HUES48 (cell line): ENCODE measurements around the gene CHRNA9.

ENCODE experiments used
- H3K27ac ChIP-seq: one replicate; pipeline ENCODE4 v1.7.0; 2013; ENCODE audit warnings: low read depth, low read length, inconsistent platforms
- H3K27me3 ChIP-seq: 2 replicates; pipeline ENCODE4 v1.6.1; 2013; ENCODE audit warnings: mild to moderate bottlenecking, low read length; ENCODE audit not compliant: control insufficient read depth, insufficient read depth
- H3K36me3 ChIP-seq: 2 replicates; pipeline ENCODE4 v1.6.1; 2013; ENCODE audit warnings: low read length; ENCODE audit not compliant: control insufficient read depth, insufficient read depth
- H3K4me1 ChIP-seq: 2 replicates; pipeline ENCODE4 v1.6.1; 2013; ENCODE audit warnings: mild to moderate bottlenecking, low read length; ENCODE audit not compliant: control insufficient read depth, insufficient read depth
- H3K4me3 ChIP-seq: 2 replicates; pipeline ENCODE4 v1.5.1; 2013; ENCODE audit warnings: mild to moderate bottlenecking, low read depth, low read length
- H3K9ac ChIP-seq: 2 replicates; pipeline ENCODE4 v1.6.1; 2013; ENCODE audit warnings: mild to moderate bottlenecking, low read depth, low read length, moderate library complexity
- H3K9me3 ChIP-seq: 2 replicates; pipeline ENCODE4 v1.6.1; 2013; ENCODE audit warnings: low read length; ENCODE audit not compliant: control insufficient read depth, insufficient read depth

The CHRNA9 gene

GRCh38 chr4:40327340-40327739, 7.8 kb upstream of the CHRNA9 start:
- peaks cover 11% of the 10 kb centered on the region; the same call in 1 of the 2 replicates for H3K4me1 ChIP-seq
- no peaks in the 10 kb centered on the region for H3K36me3 ChIP-seq
- H3K27me3 ChIP-seq = no peaks in the 10 kb centered on the region
- H3K27ac ChIP-seq = no peak overlapping the region
- H3K9me3 ChIP-seq = no peaks in the 10 kb centered on the region
- H3K4me3 ChIP-seq = no peak overlapping the region
- no peak overlapping the region for H3K9ac ChIP-seq

- Histone ChIP-seq H3K27ac (no peak overlapping the region), H3K9me3 (no peaks in the 10 kb centered on the region), H3K4me1 (peaks cover 6% of the 10 kb centered on the region; the same call in 1 of the 2 replicates), H3K9ac (no peak overlapping the region), H3K36me3 (no peaks in the 10 kb centered on the region), H3K4me3 (no peak overlapping the region), H3K27me3 (no peaks in the 10 kb centered on the region)
Observed at GRCh38 chr4:40328383-40328782, 6.8 kb upstream of the CHRNA9 start.

- Histone ChIP-seq H3K27ac (no peak overlapping the region), H3K9me3 (no peaks in the 10 kb centered on the region), H3K9ac (no peak overlapping the region), H3K4me1 (peaks cover 9% of the 10 kb centered on the region), H3K4me3 (no peak overlapping the region), H3K36me3 (no peaks in the 10 kb centered on the region), H3K27me3 (no peaks in the 10 kb centered on the region)
Observed at GRCh38 chr4:40329805-40330204, 5.3 kb upstream of the CHRNA9 start.

GRCh38 chr4:40330536-40330935, 4.6 kb upstream of the CHRNA9 start:
- H3K27ac ChIP-seq = no peak overlapping the region
- H3K9ac ChIP-seq = no peak overlapping the region
- H3K36me3 ChIP-seq = no peaks in the 10 kb centered on the region

GRCh38 chr4:40331101-40331745, 3.9 kb upstream of the CHRNA9 start:
- H3K4me3 ChIP-seq = no peak overlapping the region
- peaks cover 19% of the 10 kb centered on the region for H3K4me1 ChIP-seq
- no peaks in the 10 kb centered on the region for H3K27me3 ChIP-seq
- H3K36me3 ChIP-seq = no peaks in the 10 kb centered on the region
- no peaks in the 10 kb centered on the region for H3K9me3 ChIP-seq
- no peak overlapping the region for H3K27ac ChIP-seq
- no peak overlapping the region for H3K9ac ChIP-seq

More at GRCh38 chr4:40330536-40330935, 4.6 kb upstream of the CHRNA9 start:
- H3K9me3 ChIP-seq = no peaks in the 10 kb centered on the region
- no peak overlapping the region for H3K4me3 ChIP-seq
- peaks cover 16% of the 10 kb centered on the region for H3K4me1 ChIP-seq
- no peaks in the 10 kb centered on the region for H3K27me3 ChIP-seq

GRCh38 chr4:40331961-40332360, 3.2 kb upstream of the CHRNA9 start:
- H3K4me1 ChIP-seq = peaks cover 19% of the 10 kb centered on the region
- no peaks in the 10 kb centered on the region for H3K27me3 ChIP-seq
- H3K27ac ChIP-seq = no peak overlapping the region
- no peak overlapping the region for H3K9ac ChIP-seq
- no peaks in the 10 kb centered on the region for H3K9me3 ChIP-seq
- H3K36me3 ChIP-seq = no peaks in the 10 kb centered on the region
- H3K4me3 ChIP-seq = no peak overlapping the region

- H3K4me1 ChIP-seq = peaks cover 19% of the 10 kb centered on the region
Observed at GRCh38 chr4:40333921-40334352, 1.2 kb upstream of the CHRNA9 start.

GRCh38 chr4:40335525-40335894, 377 bp downstream of the CHRNA9 start:
- Histone ChIP-seq H3K27ac (no peak overlapping the region), H3K4me3 (no peak overlapping the region), H3K27me3 (no peaks in the 10 kb centered on the region), H3K9ac (no peak overlapping the region), H3K36me3 (no peaks in the 10 kb centered on the region), H3K9me3 (no peaks in the 10 kb centered on the region), H3K4me1 (peaks cover 19% of the 10 kb centered on the region)

More at GRCh38 chr4:40333921-40334352, 1.2 kb upstream of the CHRNA9 start:
- Histone ChIP-seq H3K9ac (no peak overlapping the region), H3K36me3 (no peaks in the 10 kb centered on the region), H3K9me3 (no peaks in the 10 kb centered on the region), H3K27me3 (no peaks in the 10 kb centered on the region), H3K27ac (peak overlapping the region; percentile 58), H3K4me3 (no peak overlapping the region)

- Histone ChIP-seq H3K27ac (no peak overlapping the region), H3K9me3 (no peaks in the 10 kb centered on the region), H3K4me3 (no peak overlapping the region), H3K9ac (no peak overlapping the region), H3K27me3 (no peaks in the 10 kb centered on the region), H3K36me3 (no peaks in the 10 kb centered on the region), H3K4me1 (peaks cover 19% of the 10 kb centered on the region)
Observed at GRCh38 chr4:40337051-40337450, 1.9 kb downstream of the CHRNA9 start.

- Histone ChIP-seq H3K9ac (no peak overlapping the region), H3K27me3 (no peaks in the 10 kb centered on the region), H3K4me3 (no peak overlapping the region), H3K27ac (no peak overlapping the region), H3K4me1 (peaks cover 19% of the 10 kb centered on the region), H3K36me3 (no peaks in the 10 kb centered on the region), H3K9me3 (no peaks in the 10 kb centered on the region)
Observed at GRCh38 chr4:40337523-40337922, 2.4 kb downstream of the CHRNA9 start.

- no peak overlapping the region for H3K27ac ChIP-seq
- no peaks in the 10 kb centered on the region for H3K9me3 ChIP-seq
- H3K9ac ChIP-seq = no peak overlapping the region
- H3K4me3 ChIP-seq = no peak overlapping the region
- H3K36me3 ChIP-seq = no peaks in the 10 kb centered on the region
- H3K27me3 ChIP-seq = no peaks in the 10 kb centered on the region
- H3K4me1 ChIP-seq = peaks cover 7% of the 10 kb centered on the region
Observed at GRCh38 chr4:40340030-40340429, 4.9 kb downstream of the CHRNA9 start.
